Smooth muscle cell (in vitro differentiated cells): ENCODE results near the gene GPX2. TPM values are rescaled to one million over a fixed set of nuclear protein-coding genes. Genes with fewer than 3 reads are reported as not detected.

Experiments used
- DNase-seq: peaks from one replicate; lab custom pipeline; 2025; ENCODE audit not compliant: unreplicated experiment; lab: John Stamatoyannopoulos, UW
- H2AFZ ChIP-seq: fragments of 200-600 bp; sonication (generic); 2 replicates; pipeline ENCODE4 v1.6.0; 2016; ENCODE audit warnings: antibody characterized with exemption, low read depth, mild to moderate bottlenecking
- H3F3A ChIP-seq: fragments of 200-600 bp; sonication (generic); 2 replicates; pipeline ENCODE4 v1.6.0; 2017; ENCODE audit warnings: antibody characterized with exemption, low read depth
- H3K27ac ChIP-seq: fragments of 200-600 bp; sonication (generic); 2 replicates; pipeline ENCODE4 v1.5.1; 2016; ENCODE audit warnings: low read depth, mild to moderate bottlenecking
- H3K27me3 ChIP-seq: fragments of 200-600 bp; sonication (generic); 2 replicates; pipeline ENCODE4 v1.6.1; 2016; ENCODE audit warnings: low read depth, mild to moderate bottlenecking
- H3K36me3 ChIP-seq: fragments of 200-600 bp; sonication (generic); 2 replicates; pipeline ENCODE4 v1.5.1; 2016; ENCODE audit warnings: low read depth
- H3K4me1 ChIP-seq: fragments of 200-600 bp; sonication (generic); 2 replicates; pipeline ENCODE4 v1.5.1; 2016; ENCODE audit warnings: low read depth
- H3K4me2 ChIP-seq: fragments of 200-600 bp; sonication (generic); 2 replicates; pipeline ENCODE4 v1.6.0; 2016; ENCODE audit warnings: mild to moderate bottlenecking
- H3K4me3 ChIP-seq: fragments of 200-600 bp; sonication (generic); 2 replicates; pipeline ENCODE4 v1.5.1; 2016; ENCODE audit warnings: mild to moderate bottlenecking
- H3K79me2 ChIP-seq: fragments of 200-600 bp; sonication (generic); 2 replicates; pipeline ENCODE4 v1.6.0; 2016; ENCODE audit warnings: low read depth, mild to moderate bottlenecking
- H3K9ac ChIP-seq: fragments of 200-600 bp; sonication (generic); 2 replicates; pipeline ENCODE4 v1.6.0; 2016; ENCODE audit warnings: low read depth
- H3K9me3 ChIP-seq: fragments of 200-600 bp; sonication (generic); replicated peaks from 2 replicates; pipeline ENCODE4 v1.5.1; 2016; ENCODE audit warnings: low read depth
- H4K20me1 ChIP-seq: fragments of 200-600 bp; sonication (generic); 2 replicates; pipeline ENCODE4 v1.6.0; 2016; ENCODE audit warnings: low read depth
- CTCF ChIP-seq: fragments of 200-600 bp; sonication (generic); IDR thresholded peaks from 2 replicates; pipeline ENCODE4 v1.5.1; 2017; ENCODE audit warnings: borderline replicate concordance, mild to moderate bottlenecking, antibody characterized with exemption; ENCODE audit not compliant: insufficient read depth, poor library complexity, severe bottlenecking
- WGBS: methylation state at CpG from one replicate; pipeline ENCODE4 v1.1.7; 2016; ENCODE audit warnings: low lambda C conversion rate; 5-methylcytosine and 5-hydroxymethylcytosine counted together
- polyA plus RNA-seq: library from polyadenylated mRNA; unstranded; fragments of >200 nt; fragmentation: Nextera tagmentation; extraction: Ambion mirVana; gene quantifications from 2 replicates; pipeline ENCODE4 v1.2.1, GENCODE V29; 2016
- total RNA-seq: library from RNA; depleted of rRNA; stranded (reverse); fragments of >200 nt; gene quantifications from 2 replicates; pipeline ENCODE4 v1.2.3, GENCODE V29; 2014

GPX2 gene
- total and polyA plus RNA-seq, 2 experiments from 2014 or later: 0.30 to 3.6 TPM

DNA sequence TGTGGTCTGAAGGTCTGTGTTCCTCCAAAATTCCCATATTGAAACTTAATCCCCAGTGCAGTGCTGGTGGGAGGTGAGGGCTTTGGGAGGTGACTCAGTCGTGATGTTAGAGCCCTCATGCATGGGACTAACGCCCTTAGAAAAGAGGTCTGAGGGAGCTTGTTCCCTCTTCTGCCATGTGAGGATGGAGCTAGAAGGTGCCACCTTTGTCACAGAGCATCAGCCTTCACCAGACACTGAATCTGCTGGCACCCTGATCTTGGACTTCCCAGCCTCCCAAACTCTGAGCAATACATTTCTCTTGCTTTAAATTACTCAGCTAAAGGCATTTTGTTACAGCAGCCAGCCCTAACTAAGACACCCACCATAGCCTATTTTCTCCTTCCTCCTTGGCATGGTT, 15.7 kb upstream of the GPX2 start:
- Histone ChIP-seq H3K27me3 (no peaks in the 10 kb centered on the region), H3K4me1 (peaks cover 2% of the 10 kb centered on the region), H3K9me3 (no peaks in the 10 kb centered on the region), H3K9ac (no peak overlapping the region), H3K4me2 (no peak overlapping the region), H2AFZ (no peak overlapping the region), H3K79me2 (no peaks in the 10 kb centered on the region), H4K20me1 (peaks cover 18% of the 10 kb centered on the region), H3F3A (no peaks in the 10 kb centered on the region), H3K27ac (no peak overlapping the region), H3K4me3 (no peak overlapping the region), H3K36me3 (no peaks in the 10 kb centered on the region)
- TF ChIP-seq CTCF: no peak
- WGBS: 71% methylated on average over 2 of the region's 2 CpGs
- DNase-seq: no peak

DNA sequence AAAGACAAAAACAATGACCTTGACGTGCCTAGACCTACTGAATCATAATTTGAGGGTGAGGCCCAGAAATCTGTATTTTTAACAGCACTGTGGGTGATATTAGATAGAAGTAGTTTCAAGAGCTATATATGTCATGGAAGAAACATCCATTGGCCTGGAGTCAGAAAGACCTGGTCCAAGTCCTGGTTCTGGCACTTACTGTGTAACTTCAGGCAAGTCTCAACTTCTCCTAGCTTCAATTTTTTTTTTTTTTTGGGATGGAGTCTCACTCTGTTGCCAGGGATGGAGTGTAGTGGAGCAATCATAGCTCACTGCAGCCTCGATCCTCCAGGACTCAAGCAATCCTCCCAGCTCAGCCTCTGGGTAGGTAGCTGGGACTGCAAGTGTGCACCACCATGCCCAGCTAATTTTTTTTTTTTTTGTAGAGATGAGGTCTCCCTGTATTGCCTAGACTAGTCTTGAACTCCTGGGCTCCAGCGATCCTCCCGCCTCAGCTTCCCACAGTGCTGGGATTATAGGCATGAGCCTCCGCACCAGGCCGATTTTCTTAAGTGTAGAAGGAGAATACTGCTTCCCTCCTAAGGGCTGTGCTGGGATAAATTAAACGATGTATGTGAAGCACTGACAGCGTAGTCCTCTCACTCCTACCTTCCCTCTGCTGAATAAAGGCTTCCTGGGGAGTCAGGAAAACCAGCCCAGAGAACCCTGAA, 14.3 kb upstream of the GPX2 start:
- no peaks in the 10 kb centered on the region for H3K36me3 ChIP-seq
- H3K4me1 ChIP-seq: peaks cover 2% of the 10 kb centered on the region
- no peak overlapping the region for H3K9ac ChIP-seq
- H3K4me3 ChIP-seq: no peak overlapping the region
- TF ChIP-seq CTCF: no peak
- H3K4me2 ChIP-seq: no peak overlapping the region
- H2AFZ ChIP-seq: no peak overlapping the region
- 94% methylated on average over 8 of the region's 8 CpGs for WGBS
- H3F3A ChIP-seq: no peaks in the 10 kb centered on the region
- H3K79me2 ChIP-seq: no peaks in the 10 kb centered on the region
- no peaks in the 10 kb centered on the region for H3K9me3 ChIP-seq
- peaks cover 11% of the 10 kb centered on the region for H4K20me1 ChIP-seq
- H3K27ac ChIP-seq: no peak overlapping the region
- no peaks in the 10 kb centered on the region for H3K27me3 ChIP-seq
- no peak for DNase-seq

GRCh38 chr14:64955297-64955696, 12.8 kb upstream of the GPX2 start:
- Histone ChIP-seq H4K20me1 (peaks cover 11% of the 10 kb centered on the region), H2AFZ (no peak overlapping the region), H3K9ac (no peak overlapping the region), H3K36me3 (no peaks in the 10 kb centered on the region), H3F3A (no peaks in the 10 kb centered on the region), H3K79me2 (no peaks in the 10 kb centered on the region), H3K27me3 (no peaks in the 10 kb centered on the region), H3K9me3 (no peaks in the 10 kb centered on the region), H3K4me3 (no peak overlapping the region), H3K4me1 (no peaks in the 10 kb centered on the region), H3K4me2 (no peak overlapping the region), H3K27ac (no peak overlapping the region)
- no peak for DNase-seq
- 81% methylated on average over 6 of the region's 6 CpGs for WGBS
- no peak for TF ChIP-seq CTCF

DNA sequence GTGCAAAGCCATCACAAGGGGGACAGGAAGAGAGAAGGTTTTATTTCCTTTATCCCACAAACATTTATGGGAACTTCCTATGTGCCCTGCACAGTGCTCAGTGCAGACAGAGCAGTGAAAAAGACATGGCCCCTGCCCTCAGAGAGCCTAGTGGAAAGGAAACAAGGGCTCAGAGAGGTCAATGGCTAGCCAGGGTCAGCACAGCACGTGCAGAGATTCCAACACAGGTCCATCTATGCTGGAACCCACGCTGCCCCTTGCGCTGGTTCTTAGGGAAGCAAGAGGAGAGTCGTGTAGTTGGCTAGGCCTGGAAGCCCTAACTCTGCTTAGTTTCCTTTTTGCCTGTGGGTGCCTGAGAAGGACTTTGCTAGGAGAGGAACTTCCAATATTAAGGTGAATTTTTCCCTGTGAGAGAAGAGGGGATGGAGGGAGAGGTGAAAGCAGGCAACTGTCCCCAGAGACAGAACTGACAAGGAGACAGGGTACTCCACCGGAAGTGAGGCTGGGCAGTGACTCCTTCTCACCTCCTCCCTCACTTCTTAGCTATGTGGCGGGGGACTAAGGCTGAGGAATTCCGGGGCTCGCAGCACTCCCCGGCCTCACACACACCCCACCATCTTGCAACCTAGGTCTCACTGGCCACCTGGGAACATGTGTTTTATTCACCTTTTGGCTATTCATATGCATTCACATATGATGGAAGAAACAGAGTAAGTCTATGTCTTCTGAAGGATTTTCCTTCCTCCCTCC, 12.1 kb upstream of the GPX2 start:
- Histone ChIP-seq H3K9ac (no peak overlapping the region), H3K27ac (no peak overlapping the region), H3K9me3 (no peaks in the 10 kb centered on the region), H2AFZ (no peak overlapping the region), H4K20me1 (peaks cover 8% of the 10 kb centered on the region), H3K79me2 (no peaks in the 10 kb centered on the region), H3K4me2 (no peak overlapping the region), H3K4me1 (no peaks in the 10 kb centered on the region), H3K4me3 (no peak overlapping the region), H3F3A (no peaks in the 10 kb centered on the region), H3K27me3 (no peaks in the 10 kb centered on the region), H3K36me3 (no peaks in the 10 kb centered on the region)
- WGBS: 90% methylated on average over 9 of the region's 9 CpGs
- no peak for DNase-seq
- no peak for TF ChIP-seq CTCF
